Measurements from ENCODE around the gene MRPL18.

GRCh38 chr6:159830501-159831372 lies 40.5 kb downstream of the MRPL18 start:
- TF ChIP-seq, protein P1, sequence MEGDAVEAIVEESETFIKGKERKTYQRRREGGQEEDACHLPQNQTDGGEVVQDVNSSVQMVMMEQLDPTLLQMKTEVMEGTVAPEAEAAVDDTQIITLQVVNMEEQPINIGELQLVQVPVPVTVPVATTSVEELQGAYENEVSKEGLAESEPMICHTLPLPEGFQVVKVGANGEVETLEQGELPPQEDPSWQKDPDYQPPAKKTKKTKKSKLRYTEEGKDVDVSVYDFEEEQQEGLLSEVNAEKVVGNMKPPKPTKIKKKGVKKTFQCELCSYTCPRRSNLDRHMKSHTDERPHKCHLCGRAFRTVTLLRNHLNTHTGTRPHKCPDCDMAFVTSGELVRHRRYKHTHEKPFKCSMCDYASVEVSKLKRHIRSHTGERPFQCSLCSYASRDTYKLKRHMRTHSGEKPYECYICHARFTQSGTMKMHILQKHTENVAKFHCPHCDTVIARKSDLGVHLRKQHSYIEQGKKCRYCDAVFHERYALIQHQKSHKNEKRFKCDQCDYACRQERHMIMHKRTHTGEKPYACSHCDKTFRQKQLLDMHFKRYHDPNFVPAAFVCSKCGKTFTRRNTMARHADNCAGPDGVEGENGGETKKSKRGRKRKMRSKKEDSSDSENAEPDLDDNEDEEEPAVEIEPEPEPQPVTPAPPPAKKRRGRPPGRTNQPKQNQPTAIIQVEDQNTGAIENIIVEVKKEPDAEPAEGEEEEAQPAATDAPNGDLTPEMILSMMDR (IDR thresholded peaks at IDR 0.05), result no peak
- no peak for TF ChIP-seq POLR2AphosphoS5 (IDR thresholded peaks at IDR 0.05)
- no peak for TF ChIP-seq EP300 (IDR thresholded peaks at IDR 0.05)
- TF ChIP-seq POLR2A (IDR thresholded peaks at IDR 0.05), result no peak
